ENCODE results near the gene ADCY4.

DNA sequence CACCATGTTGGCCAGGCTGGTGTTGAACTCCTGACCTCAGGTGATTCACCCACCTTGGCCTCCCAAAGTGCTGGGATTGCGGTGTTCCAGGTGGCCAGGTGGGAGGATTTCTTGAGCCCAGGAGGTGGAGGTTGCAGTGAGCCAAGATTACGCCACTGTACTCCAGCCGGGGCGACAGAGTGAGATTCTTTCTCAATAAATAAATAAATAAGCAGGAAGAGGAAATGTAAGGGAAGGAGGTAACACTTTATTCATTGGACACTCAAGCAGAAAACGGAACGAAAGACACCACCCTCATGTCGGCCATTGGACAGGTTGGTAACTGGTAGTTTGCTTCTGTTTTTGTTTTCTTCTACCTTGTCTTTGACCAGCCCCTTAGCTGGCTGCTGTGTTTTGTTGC, 20.1 kb upstream of the ADCY4 start:
- TF ChIP-seq EZH2 (IDR thresholded peaks at IDR 0.05; ENCODE audit: insufficient read depth, poor library complexity, severe bottlenecking) (no peak), EZH2phosphoT487 (IDR thresholded peaks at IDR 0.05; ENCODE audit: insufficient read depth, low read depth) (no peak)

All from GM23248 (cell line).